Kidney (tissue), 14 donors: ENCODE measurements around the gene DNAH11. TPM values are rescaled to one million over a fixed set of nuclear protein-coding genes. Genes with fewer than 3 reads are reported as not detected.

Experiments used
- DNase-seq, 5 donors: peaks; one replicate each; pipeline ENCODE4 v3.0.0-alpha.2; 2013 to 2020
- FAIRE-seq: peaks from 2 replicates; lab custom pipeline; 2012; peaks lifted over from hg19 to GRCh38; lab: Jason Lieb, UNC
- H3K27ac ChIP-seq, 2 donors: one replicate each; pipeline ENCODE4 v1.7.0; 2013; ENCODE audit warnings: low read depth in 2 of 2, low read length in 2 of 2, inconsistent platforms in 1 of 2
- H3K27me3 ChIP-seq: one replicate; pipeline ENCODE4 v1.7.1; 2013; ENCODE audit warnings: low read length, inconsistent platforms; ENCODE audit not compliant: control insufficient read depth, insufficient read depth
- H3K36me3 ChIP-seq, 3 donors: one replicate each; pipeline versions ENCODE4 v1.7.0 to v1.7.1; 2013; ENCODE audit warnings: low read length in 3 of 3, control low read depth in 1 of 3, inconsistent platforms in 1 of 3; ENCODE audit not compliant: insufficient read depth in 3 of 3, control insufficient read depth in 2 of 3
- H3K4me1 ChIP-seq, 3 donors: one replicate each; pipeline versions ENCODE4 v1.7.0 to v1.7.1; 2013; ENCODE audit warnings: low read length in 3 of 3, inconsistent platforms in 1 of 3, low read depth in 1 of 3; ENCODE audit not compliant: control insufficient read depth in 2 of 3, insufficient read depth in 2 of 3
- H3K4me3 ChIP-seq, 3 donors: one replicate each; pipeline versions ENCODE4 v1.7.0 to v1.8.1; 2013; ENCODE audit warnings: low read length in 3 of 3, control low read depth in 1 of 3, inconsistent platforms in 1 of 3
- H3K9ac ChIP-seq, 3 donors: one replicate each; pipeline versions ENCODE4 v1.7.0 to v1.7.1; 2013; ENCODE audit warnings: low read length in 3 of 3, control low read depth in 1 of 3, inconsistent platforms in 1 of 3
- H3K9me3 ChIP-seq, 3 donors: one replicate each; pipeline versions ENCODE4 v1.7.0 to v1.7.1; 2013; ENCODE audit warnings: low read length in 3 of 3, control low read depth in 1 of 3, inconsistent platforms in 1 of 3; ENCODE audit not compliant: control insufficient read depth in 2 of 3, insufficient read depth in 1 of 3
- CTCF ChIP-seq: IDR thresholded peaks from 3 replicates; pipeline ENCODE4 v1.5.1; 2012; ENCODE audit warnings: mild to moderate bottlenecking, moderate library complexity, borderline replicate concordance; ENCODE audit not compliant: insufficient read depth; ENCODE audit errors: extremely low read depth
- intact Hi-C: fragments of 100-400 bp; cut with DNase I; formaldehyde crosslinking; loops from one replicate; pipeline ENCODE4 v1.11.1; 2022
- polyA plus RNA-seq: library from polyadenylated mRNA; stranded (reverse); fragments of 350-450 nt; fragmentation: Illumina TruSeq; extraction: RNeasy Lipid Tissue Mini Kit (QIAGEN cat#74804); gene quantifications from one replicate; pipeline ENCODE4 v1.2.3, GENCODE V29; 2014; ENCODE audit warnings: low read depth, low replicate concordance; ENCODE audit not compliant: insufficient read depth
- total RNA-seq: library from RNA; stranded (reverse); fragmentation: NEBNext Ultra II Directional; extraction: Animal tissue kit (Norgen Biotek cat#: 25700); gene quantifications from one replicate; pipeline ENCODE4 v1.2.1, GENCODE V29; 2021
- donor health status: control.
- donor health status: control.
- donor health status: control.
- donor health status: control.
- donor health status: control.
- donor health status: DM: yes; HTN: yes; CAD: no.
- donor health status: Normal renal cell carcinoma (clear cell type).

DNAH11 gene
- total and polyA plus RNA-seq, 2 donors from 2014 or later = 0.58 to 2.3 TPM

- Histone ChIP-seq H3K27me3 (no peaks in the 10 kb centered on the region), H3K4me1 (no peaks in the 10 kb centered on the region), H3K9me3 (no peaks in the 10 kb centered on the region), H3K36me3 (no peaks in the 10 kb centered on the region), H3K4me3 (no peak overlapping the region), H3K27ac (no peak overlapping the region), H3K9ac (no peak overlapping the region)
- no peak for TF ChIP-seq CTCF
- FAIRE-seq = no peak
- DNase-seq = no peak
- intact Hi-C loops = no loop called here
Observed at GRCh38 chr7:21914671-21915070, 371.8 kb downstream of the DNAH11 start.

GRCh38 chr7:21915140-21915539 lies 372.3 kb downstream of the DNAH11 start:
- DNase-seq (no peak), FAIRE-seq (no peak)
- no peaks in the 10 kb centered on the region for H3K36me3 ChIP-seq
- no peaks in the 10 kb centered on the region for H3K4me1 ChIP-seq
- intact Hi-C loops = no loop called here
- no peak overlapping the region for H3K4me3 ChIP-seq
- H3K27me3 ChIP-seq = no peaks in the 10 kb centered on the region
- TF ChIP-seq CTCF = no peak
- H3K27ac ChIP-seq = no peak overlapping the region
- H3K9ac ChIP-seq = no peak overlapping the region
- no peaks in the 10 kb centered on the region for H3K9me3 ChIP-seq

- Histone ChIP-seq H3K9me3 (no peaks in the 10 kb centered on the region), H3K9ac (no peak overlapping the region), H3K27me3 (no peaks in the 10 kb centered on the region), H3K4me1 (no peaks in the 10 kb centered on the region), H3K36me3 (no peaks in the 10 kb centered on the region), H3K27ac (no peak overlapping the region), H3K4me3 (no peak overlapping the region)
- DNase-seq = no peak
- TF ChIP-seq CTCF = no peak
- intact Hi-C loops = no loop called here
- no peak for FAIRE-seq
Observed at GRCh38 chr7:21916176-21916575, 373.3 kb downstream of the DNAH11 start.

GRCh38 chr7:21916629-21917028 lies 373.8 kb downstream of the DNAH11 start:
- H3K27me3 ChIP-seq = no peaks in the 10 kb centered on the region
- no peaks in the 10 kb centered on the region for H3K36me3 ChIP-seq
- H3K9ac ChIP-seq = no peak overlapping the region
- H3K4me3 ChIP-seq = no peak overlapping the region
- no peak overlapping the region for H3K27ac ChIP-seq
- H3K9me3 ChIP-seq = no peaks in the 10 kb centered on the region
- FAIRE-seq (no peak), DNase-seq (no peak)
- H3K4me1 ChIP-seq = no peaks in the 10 kb centered on the region
- intact Hi-C loops = no loop called here
- TF ChIP-seq CTCF = no peak
